GM23338 (cell line): ENCODE data around the gene SFRP2. TPM values are rescaled to one million over a fixed set of nuclear protein-coding genes. Genes with fewer than 3 reads are reported as not detected.

ENCODE experiments used
- ATAC-seq: fragments of 200-7000 bp; cut with Tn5 transposase; 3 replicates; pipeline ENCODE4 v1.9.1; 2020
- DNase-seq: peaks from one replicate; pipeline ENCODE4 v3.0.0-alpha.2; 2015; ENCODE audit warnings: low spot score
- H2AFZ ChIP-seq: fragments of 200-600 bp; sonication (generic); 2 replicates; pipeline ENCODE4 v1.8.0; 2016; ENCODE audit warnings: antibody characterized with exemption, mild to moderate bottlenecking, moderate library complexity
- H3F3A ChIP-seq: fragments of 200-600 bp; sonication (generic); replicated peaks from 2 replicates; pipeline ENCODE4 v1.8.0; 2017; ENCODE audit warnings: antibody characterized with exemption, mixed run types, low read depth
- H3K27ac ChIP-seq: fragments of 200-600 bp; sonication (generic); 2 replicates; pipeline ENCODE4 v1.6.1; 2016; ENCODE audit warnings: low read depth
- H3K27me3 ChIP-seq: fragments of 200-600 bp; sonication (generic); 2 replicates; pipeline ENCODE4 v1.8.0; 2016; ENCODE audit warnings: mild to moderate bottlenecking, mixed run types, moderate library complexity; ENCODE audit not compliant: insufficient read depth
- H3K36me3 ChIP-seq: fragments of 200-600 bp; sonication (generic); 2 replicates; pipeline ENCODE4 v1.8.0; 2016; ENCODE audit warnings: mild to moderate bottlenecking; ENCODE audit not compliant: insufficient read depth
- H3K4me1 ChIP-seq: fragments of 200-600 bp; sonication (generic); 2 replicates; pipeline ENCODE4 v1.8.0; 2016; ENCODE audit warnings: mild to moderate bottlenecking, moderate library complexity; ENCODE audit not compliant: insufficient read depth
- H3K4me2 ChIP-seq: fragments of 200-600 bp; sonication (generic); 2 replicates; pipeline ENCODE4 v1.7.1; 2017; ENCODE audit warnings: mixed run types
- H3K4me3 ChIP-seq: fragments of 200-600 bp; sonication (generic); 2 replicates; pipeline ENCODE4 v1.6.1; 2016; ENCODE audit warnings: mixed run types
- H3K79me2 ChIP-seq: fragments of 200-600 bp; sonication (generic); replicated peaks from 2 replicates; pipeline ENCODE4 v1.8.0; 2017; ENCODE audit warnings: mild to moderate bottlenecking; ENCODE audit not compliant: insufficient read depth
- H3K9me2 ChIP-seq: fragments of 200-600 bp; sonication (generic); 2 replicates; pipeline ENCODE4 v1.8.0; 2017; ENCODE audit not compliant: insufficient read depth
- H4K20me1 ChIP-seq: fragments of 200-600 bp; sonication (generic); replicated peaks from 2 replicates; pipeline ENCODE4 v1.8.0; 2017; ENCODE audit warnings: mild to moderate bottlenecking; ENCODE audit not compliant: insufficient read depth
- H3K27ac Mint-ChIP-seq: 2 replicates; pipeline ENCODE4 v1.8.0; 2020; ENCODE audit warnings: inconsistent platforms, mild to moderate bottlenecking, moderate library complexity, mixed read lengths
- H3K27me3 Mint-ChIP-seq: 3 replicates; pipeline ENCODE4 v1.8.0; 2022; ENCODE audit warnings: low read depth, mild to moderate bottlenecking, moderate library complexity, mixed read lengths, inconsistent platforms; ENCODE audit not compliant: insufficient read depth, poor library complexity
- H3K36me3 Mint-ChIP-seq: 3 replicates; pipeline ENCODE4 v1.8.0; 2021; ENCODE audit warnings: low read depth, mild to moderate bottlenecking, inconsistent platforms, moderate library complexity, mixed read lengths
- H3K4me1 Mint-ChIP-seq: 3 replicates; pipeline ENCODE4 v1.8.0; 2020; ENCODE audit warnings: mild to moderate bottlenecking, inconsistent platforms, mixed read lengths
- H3K4me3 Mint-ChIP-seq: 3 replicates; pipeline ENCODE4 v1.8.0; 2021; ENCODE audit warnings: moderate library complexity, mild to moderate bottlenecking, inconsistent platforms, mixed read lengths
- H3K9me3 Mint-ChIP-seq: 3 replicates; pipeline ENCODE4 v1.8.0; 2020; ENCODE audit warnings: moderate library complexity, mild to moderate bottlenecking, inconsistent platforms, mixed read lengths
- CREB1 ChIP-seq: fragments of 250-450 bp; sonication (Bioruptor Pico); IDR thresholded peaks from 2 replicates; pipeline ENCODE4 v1.5.0; 2020; ENCODE audit warnings: low read depth, mild to moderate bottlenecking, moderate library complexity
- ETS1 ChIP-seq: IDR thresholded peaks from 2 replicates; pipeline ENCODE4 v1.6.1; 2016; ENCODE audit warnings: antibody characterized with exemption
- JUNB ChIP-seq: IDR thresholded peaks from one replicate; pipeline ENCODE4 v1.6.1; 2016; ENCODE audit warnings: antibody characterized with exemption; ENCODE audit not compliant: unreplicated experiment
- NANOG ChIP-seq: IDR thresholded peaks from 2 replicates; pipeline ENCODE4 v1.6.1; 2016; ENCODE audit warnings: antibody characterized with exemption, borderline replicate concordance
- ZNF462 ChIP-seq: fragments of 250-450 bp; sonication (Bioruptor Pico); IDR thresholded peaks from 2 replicates; pipeline ENCODE4 v1.5.0; 2020; ENCODE audit warnings: mild to moderate bottlenecking, moderate library complexity
- polyA plus RNA-seq: library from polyadenylated mRNA; unstranded; fragments of >200 nt; fragmentation: Nextera tagmentation; extraction: Ambion mirVana; gene quantifications from 2 replicates; pipeline ENCODE4 v1.2.1, GENCODE V29; 2016
- total RNA-seq: library from RNA; depleted of rRNA; stranded (reverse); fragments of >200 nt; shearing (Covaris generic); gene quantifications from 2 replicates; pipeline ENCODE4 v1.2.3, GENCODE V29; 2014

Gene SFRP2
- total and polyA plus RNA-seq, 2 experiments from 2014 or later: 219 to 286 TPM

- TF ChIP-seq ZNF462 (CRISPR knock-in tag) (no peak), ETS1 (no peak), NANOG (no peak), CREB1 (CRISPR knock-in tag) (no peak), JUNB (no peak)
Measured at GRCh38 chr4:153824501-153824900, 35.6 kb upstream of the SFRP2 start (continued).

- no peak for ATAC-seq
- Mint-ChIP-seq H3K36me3 (peaks cover 19% of the 10 kb centered on the region), H3K27ac (no peak overlapping the region), H3K4me3 (no peak overlapping the region), H3K27me3 (no peaks in the 10 kb centered on the region), H3K9me3 (peaks cover 17% of the 10 kb centered on the region), H3K4me1 (no peaks in the 10 kb centered on the region)
- Histone ChIP-seq H3K79me2 (no peaks in the 10 kb centered on the region), H3K4me1 (no peaks in the 10 kb centered on the region), H3K27ac (no peak overlapping the region), H3K4me2 (no peak overlapping the region), H3K9me2 (0 out of 2 replicates have a peak, but pooled peaks cover 3% of the 10 kb centered on the region), H3K36me3 (no peaks in the 10 kb centered on the region), H3K27me3 (no peaks in the 10 kb centered on the region), H3K4me3 (no peak overlapping the region), H4K20me1 (no peaks in the 10 kb centered on the region), H2AFZ (no peak overlapping the region), H3F3A (no peaks in the 10 kb centered on the region)
- DNase-seq: no peak
- TF ChIP-seq ZNF462 (CRISPR knock-in tag) (no peak), ETS1 (no peak)
Measured at GRCh38 chr4:153823483-153823882, 34.6 kb upstream of the SFRP2 start.
